Skin epidermis (tissue), 12 donors: Measurements from ENCODE around the gene CECR2.

Experiments used
- H3K27ac ChIP-seq, 21 experiments: fragments of 200-600 bp; sonication (generic) in 11 of 21; one replicate each; pipeline ENCODE4 v1.5.0; 2020; ENCODE audit warnings: mild to moderate bottlenecking in 3 of 21, inconsistent platforms in 2 of 21, moderate library complexity in 2 of 21
- H3K4me3 ChIP-seq, 7 experiments: fragments of 200-600 bp; sonication (generic) in 2 of 7; one replicate each; pipeline ENCODE4 v1.5.0; 2020; ENCODE audit warnings: inconsistent platforms in 2 of 7, mild to moderate bottlenecking in 2 of 7, moderate library complexity in 1 of 7

Gene CECR2

DNA sequence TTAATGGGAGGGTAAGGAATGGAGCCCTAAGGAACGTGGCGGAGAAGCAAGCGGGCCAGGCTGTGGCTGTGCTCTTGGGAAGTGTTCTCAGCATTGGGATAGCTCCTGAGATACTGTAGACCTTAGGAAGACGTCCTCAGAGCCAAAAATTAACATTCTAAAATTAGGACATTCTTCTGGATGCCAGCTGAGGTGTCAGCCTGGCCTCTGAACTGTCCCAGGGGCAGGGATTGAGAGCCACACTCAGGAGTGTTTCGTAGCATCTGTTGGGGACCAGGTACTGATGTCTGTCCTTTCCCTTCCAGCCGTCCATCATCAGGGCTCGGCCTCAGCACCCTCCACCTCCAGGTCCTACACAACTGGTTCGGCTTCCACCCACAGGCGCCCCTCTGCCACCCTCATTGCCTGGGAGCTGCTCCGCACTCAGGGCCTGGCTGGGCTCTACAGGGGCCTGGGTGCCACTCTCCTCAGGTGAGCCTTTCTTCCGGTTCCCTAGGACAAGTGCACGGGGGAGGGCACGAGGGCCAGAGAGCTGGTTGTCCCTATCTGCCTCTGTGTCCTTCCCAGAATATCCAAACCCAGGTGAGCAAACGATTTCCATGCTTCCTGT, 217.7 kb downstream of the CECR2 start:
- no peak overlapping the region for H3K4me3 ChIP-seq
- H3K27ac ChIP-seq = no peak overlapping the region

DNA sequence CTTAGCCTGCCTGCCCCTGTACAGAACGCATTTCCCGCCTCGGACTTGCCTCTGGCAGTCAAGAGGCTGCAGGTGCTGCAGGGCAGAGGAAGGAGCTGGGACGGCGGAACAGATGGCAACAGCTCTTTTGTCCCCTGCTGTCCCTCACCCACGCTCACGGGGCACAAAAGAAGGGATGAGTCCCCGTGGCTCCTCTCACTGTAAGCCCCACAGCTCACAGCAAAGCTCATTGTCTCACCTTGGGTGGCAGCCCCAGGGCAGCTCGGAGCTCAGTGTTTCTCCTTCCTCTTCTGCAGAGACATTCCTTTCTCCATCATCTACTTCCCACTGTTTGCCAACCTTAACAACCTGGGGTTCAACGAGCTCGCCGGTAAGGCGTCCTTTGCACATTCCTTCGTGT, 218.4 kb downstream of the CECR2 start:
- Histone ChIP-seq H3K27ac (no peak overlapping the region), H3K4me3 (no peak overlapping the region)

DNA sequence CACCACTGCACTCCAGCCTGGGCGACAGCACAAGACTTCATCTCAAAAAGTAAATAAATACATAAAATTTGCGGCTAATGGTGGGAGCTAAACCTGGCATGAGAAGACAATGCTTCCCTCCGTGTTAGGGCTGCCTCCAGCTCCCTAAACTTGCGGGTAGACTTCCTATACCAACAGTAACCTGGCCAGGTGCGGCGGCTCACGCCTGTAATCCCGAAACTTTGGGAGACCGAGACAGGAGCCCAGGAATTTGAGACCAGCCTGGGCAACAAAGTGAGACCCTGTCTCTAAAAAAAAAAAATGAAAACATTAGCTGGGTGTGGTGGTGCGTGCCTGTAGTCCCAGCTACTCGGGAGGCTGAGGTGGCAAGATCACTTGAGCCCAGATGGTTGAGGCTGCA, 219.3 kb downstream of the CECR2 start:
- no peak overlapping the region for H3K27ac ChIP-seq
- no peak overlapping the region for H3K4me3 ChIP-seq

DNA sequence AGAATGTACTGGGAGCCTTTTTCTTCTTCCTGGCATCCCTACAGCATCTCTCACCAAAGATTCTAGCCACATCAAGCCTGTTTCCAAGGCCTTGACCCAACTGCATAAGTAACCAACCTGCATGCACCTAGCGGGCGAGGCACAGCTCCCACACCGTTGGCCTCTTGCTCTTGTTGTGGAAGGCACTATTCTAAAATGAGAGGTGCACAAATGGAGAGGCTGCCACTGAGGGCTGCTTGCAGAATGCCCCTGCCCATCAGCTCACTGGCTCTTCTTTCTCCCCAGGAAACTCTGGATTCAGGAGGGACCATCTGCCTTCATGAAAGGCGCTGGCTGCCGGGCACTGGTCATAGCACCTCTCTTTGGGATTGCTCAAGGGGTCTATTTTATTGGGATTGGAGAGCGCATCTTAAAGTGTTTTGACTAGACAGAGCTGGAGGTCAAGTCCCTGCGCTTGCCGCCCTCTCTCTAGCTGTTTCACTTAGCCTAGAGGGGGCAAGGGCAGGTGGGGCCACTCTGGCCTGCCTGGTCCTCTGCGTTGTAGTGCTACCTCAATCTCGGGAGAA, 220.6 kb downstream of the CECR2 start:
- Histone ChIP-seq H3K27ac (peak overlapping the region in 1 of 21 experiments; percentile 40), H3K4me3 (no peak overlapping the region)

DNA sequence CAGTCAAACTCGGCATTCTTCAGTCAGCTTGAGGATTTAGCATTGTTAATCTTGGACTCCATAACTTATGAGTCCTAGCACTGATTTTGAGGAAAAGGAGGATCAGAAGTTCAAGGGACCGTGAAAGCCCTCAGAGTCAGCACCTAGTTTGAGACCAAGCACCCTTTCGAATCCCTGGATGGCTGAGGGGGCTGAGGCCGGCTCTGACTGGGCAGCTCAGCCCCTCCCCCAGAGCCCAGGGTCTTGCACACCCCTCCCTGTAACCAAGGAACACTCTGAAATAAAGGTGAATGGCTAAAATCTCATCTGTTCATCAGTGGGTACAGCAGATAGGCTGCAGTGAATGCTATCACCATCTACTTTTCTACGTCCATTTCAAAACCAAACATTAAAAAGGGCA, 221.3 kb downstream of the CECR2 start:
- no peak overlapping the region for H3K27ac ChIP-seq
- H3K4me3 ChIP-seq = no peak overlapping the region

DNA sequence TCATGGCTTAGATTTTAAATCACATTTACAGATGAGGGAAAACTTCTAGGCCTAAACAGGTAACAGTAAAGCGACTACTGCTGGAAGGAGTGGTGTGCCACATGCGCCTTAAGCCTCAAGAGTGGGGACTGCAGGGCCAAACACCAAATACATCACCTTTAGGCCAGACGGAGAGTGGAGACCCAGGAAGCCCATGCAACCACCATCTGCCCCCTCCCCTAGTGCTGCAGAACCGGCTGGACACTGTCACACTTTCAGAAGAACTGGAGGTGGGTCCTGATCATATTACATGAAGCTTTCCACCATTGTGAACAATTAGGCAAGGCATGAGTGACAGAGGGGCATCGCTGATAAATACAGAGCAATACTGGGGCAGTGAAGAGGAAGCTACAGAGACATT, 222.9 kb downstream of the CECR2 start:
- Histone ChIP-seq H3K27ac (no peak overlapping the region), H3K4me3 (no peak overlapping the region)

DNA sequence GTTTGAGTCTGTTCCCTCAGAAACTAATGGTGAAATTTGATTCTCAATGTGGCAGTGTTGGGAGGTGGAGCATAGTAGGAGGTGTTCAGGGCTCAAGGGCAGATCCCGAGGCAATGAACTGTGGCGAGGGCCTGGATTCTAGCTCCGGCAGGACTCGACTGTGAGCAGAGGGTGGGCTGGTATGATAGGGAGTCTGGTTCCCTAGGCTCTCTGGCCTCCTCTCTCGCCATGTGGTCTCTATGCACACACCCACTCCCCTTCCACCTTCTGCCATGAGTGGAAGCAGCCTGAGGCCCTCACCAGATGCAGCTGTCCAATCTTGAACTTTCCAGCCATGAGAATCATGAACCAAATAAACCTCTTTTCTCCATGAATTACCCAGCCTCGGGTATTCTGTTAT, 227.0 kb downstream of the CECR2 start:
- Histone ChIP-seq H3K4me3 (no peak overlapping the region), H3K27ac (no peak overlapping the region)

DNA sequence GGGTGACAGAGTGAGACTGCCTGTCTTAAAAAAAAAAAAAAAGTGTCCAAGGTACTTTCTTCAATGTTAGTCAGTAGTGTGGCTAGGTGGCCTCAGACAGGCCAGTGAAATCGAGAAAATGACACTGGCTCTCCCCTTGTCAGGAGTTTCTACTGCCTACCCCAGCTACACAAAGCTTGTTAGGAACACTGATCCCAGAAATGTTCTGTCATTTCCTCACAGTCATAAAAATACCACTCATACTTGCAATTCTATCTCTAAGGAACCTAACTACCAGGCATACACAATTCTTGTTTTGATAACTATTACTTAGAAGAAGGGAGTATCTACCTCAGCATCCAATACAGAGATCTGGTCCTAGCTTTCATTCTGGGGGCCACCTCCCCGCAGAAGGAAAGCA, 228.0 kb downstream of the CECR2 start:
- Histone ChIP-seq H3K4me3 (no peak overlapping the region), H3K27ac (no peak overlapping the region)

DNA sequence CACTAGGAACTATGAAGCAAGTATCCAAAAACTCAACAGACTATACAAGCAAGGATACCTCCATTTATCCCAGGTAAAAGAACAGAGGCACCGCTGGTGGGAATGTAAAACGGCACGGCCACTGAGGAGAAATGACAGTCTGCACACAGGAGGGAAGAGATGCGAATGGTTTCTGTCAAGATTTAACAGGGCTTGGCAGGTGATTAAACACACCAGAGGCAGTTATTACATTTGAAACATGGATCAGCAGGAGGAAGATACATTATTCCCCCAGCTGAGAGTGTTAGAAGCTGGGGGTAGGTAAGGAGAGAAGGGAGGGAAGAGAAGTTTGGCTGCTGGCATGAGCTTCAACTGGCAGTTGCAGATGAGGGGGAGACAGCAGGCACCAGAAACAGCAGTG, 229.1 kb downstream of the CECR2 start:
- no peak overlapping the region for H3K27ac ChIP-seq
- H3K4me3 ChIP-seq = no peak overlapping the region

DNA sequence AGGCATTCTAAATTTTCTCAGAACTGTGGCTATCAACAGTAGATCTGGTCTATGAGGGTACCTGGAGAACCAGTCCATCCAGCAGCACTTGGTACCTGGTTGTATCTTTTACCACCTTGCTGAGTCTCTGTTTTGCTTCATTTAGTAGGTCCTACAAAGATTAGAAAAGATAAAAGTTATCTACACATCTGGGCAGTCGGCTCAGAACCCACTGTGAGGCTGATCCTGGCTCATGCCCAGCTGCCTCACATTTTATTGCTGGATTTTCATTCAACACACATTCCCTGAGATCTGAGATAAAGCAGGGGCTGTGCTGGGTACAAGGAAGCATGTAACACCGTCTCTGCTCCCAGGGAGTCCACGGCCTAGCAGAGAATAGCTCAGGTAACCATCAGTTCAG, 231.8 kb downstream of the CECR2 start:
- no peak overlapping the region for H3K27ac ChIP-seq
- H3K4me3 ChIP-seq = no peak overlapping the region

DNA sequence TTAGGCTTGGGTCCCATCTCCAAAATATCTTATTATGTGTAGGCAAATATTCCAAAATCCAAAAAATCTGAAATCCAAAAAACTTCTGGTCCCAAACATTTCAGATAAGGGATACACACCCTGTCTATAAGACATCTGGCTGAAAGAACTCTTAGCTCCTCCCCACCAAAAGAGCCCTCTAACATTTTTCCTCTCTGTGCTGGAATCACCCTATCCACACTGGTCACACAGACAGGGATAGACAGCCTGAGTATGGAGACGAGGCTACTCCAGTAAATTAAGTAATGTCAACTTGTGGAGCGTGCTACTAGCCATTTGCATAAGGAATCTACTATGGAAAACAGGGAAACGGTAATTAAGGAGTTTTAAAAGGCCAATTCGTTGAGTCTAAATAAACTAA, 234.4 kb downstream of the CECR2 start:
- H3K4me3 ChIP-seq = no peak overlapping the region
- no peak overlapping the region for H3K27ac ChIP-seq

DNA sequence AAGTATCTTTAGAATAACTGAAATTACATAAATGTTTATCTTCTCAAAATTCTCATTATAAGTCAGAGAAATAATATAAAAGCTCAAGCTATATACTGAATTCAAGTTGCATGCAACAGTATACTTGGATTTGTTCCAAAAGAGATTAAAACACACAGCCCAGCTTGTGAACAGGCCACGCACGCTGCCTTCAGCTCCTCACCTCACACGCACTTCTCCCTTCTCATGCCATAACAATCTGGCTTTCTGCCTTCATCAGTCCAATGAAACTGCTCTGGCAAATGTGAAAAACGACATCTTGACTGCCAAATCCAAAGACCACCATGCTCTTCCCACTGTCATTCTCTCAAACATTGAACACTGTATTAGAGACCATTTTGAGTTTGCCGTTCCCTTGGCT, 237.2 kb downstream of the CECR2 start:
- Histone ChIP-seq H3K27ac (no peak overlapping the region), H3K4me3 (no peak overlapping the region)
